ENCODE data around the gene CUBN.

DNA sequence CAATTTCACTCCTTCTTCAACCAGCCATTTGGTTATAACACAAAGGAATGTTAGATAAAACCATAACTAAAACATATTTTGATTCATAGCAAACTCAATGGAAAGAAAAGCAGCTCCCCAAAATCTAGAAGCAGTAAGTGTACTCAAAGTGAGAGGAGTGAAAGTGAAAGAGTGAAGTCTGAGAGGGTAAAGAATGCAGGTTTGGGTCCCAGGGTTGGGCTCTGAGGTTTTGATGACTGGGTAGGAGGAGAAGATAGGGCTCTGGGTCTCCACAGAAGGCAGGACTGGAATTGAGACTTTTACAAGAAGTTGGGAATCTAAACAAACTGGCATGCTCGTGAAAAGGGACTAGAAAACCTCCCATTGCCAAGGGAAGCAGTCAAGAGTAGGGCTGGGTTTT is 227.0 kb downstream of the CUBN start:
- TF ChIP-seq EZH2 (IDR thresholded peaks at IDR 0.05; ENCODE audit: insufficient read depth, poor library complexity, severe bottlenecking), result no peak
- no peak for TF ChIP-seq EZH2phosphoT487 (IDR thresholded peaks at IDR 0.05; ENCODE audit: insufficient read depth, low read depth)
